Loucy (cell line): ENCODE measurements around the gene ILDR1.

Experiments used
- H2AFZ ChIP-seq: fragments of 200-600 bp; sonication (generic); 2 replicates; pipeline ENCODE4 v1.6.0; 2016; ENCODE audit warnings: antibody characterized with exemption, mild to moderate bottlenecking, low read length, moderate library complexity
- H3F3A ChIP-seq: fragments of 200-600 bp; 2 replicates; pipeline ENCODE4 v1.6.0; 2016; ENCODE audit warnings: antibody characterized with exemption, low read depth, mild to moderate bottlenecking
- H3K27me3 ChIP-seq: fragments of 200-600 bp; sonication (generic); 2 replicates; pipeline ENCODE4 v1.6.1; 2014; ENCODE audit warnings: low read length, mild to moderate bottlenecking; ENCODE audit not compliant: insufficient read depth, poor library complexity, severe bottlenecking
- H3K36me3 ChIP-seq: fragments of 200-600 bp; sonication (generic); 2 replicates; pipeline ENCODE4 v1.6.1; 2016; ENCODE audit warnings: low read length; ENCODE audit not compliant: insufficient read depth
- H3K4me1 ChIP-seq: fragments of 200-600 bp; sonication (generic); 2 replicates; pipeline ENCODE4 v1.5.1; 2014; ENCODE audit warnings: low read length, mild to moderate bottlenecking; ENCODE audit not compliant: insufficient read depth, poor library complexity, severe bottlenecking
- H3K4me2 ChIP-seq: fragments of 200-600 bp; sonication (generic); 2 replicates; pipeline ENCODE4 v1.6.0; 2014; ENCODE audit warnings: antibody characterized with exemption, low read length, low read depth, mild to moderate bottlenecking; ENCODE audit not compliant: poor library complexity, severe bottlenecking
- H3K4me3 ChIP-seq: fragments of 200-600 bp; sonication (generic); 2 replicates; pipeline ENCODE4 v1.5.1; 2014; ENCODE audit warnings: low read length, mild to moderate bottlenecking, mixed read lengths; ENCODE audit not compliant: poor library complexity, severe bottlenecking
- H3K79me2 ChIP-seq: fragments of 200-600 bp; sonication (generic); 2 replicates; pipeline ENCODE4 v1.6.1; 2014; ENCODE audit warnings: low read length; ENCODE audit not compliant: insufficient read depth
- H3K9ac ChIP-seq: fragments of 200-600 bp; sonication (generic); 2 replicates; pipeline ENCODE4 v1.6.0; 2014; ENCODE audit warnings: mild to moderate bottlenecking, low read depth, low read length, moderate library complexity; ENCODE audit not compliant: poor library complexity, severe bottlenecking
- H3K9me2 ChIP-seq: fragments of 200-600 bp; sonication (generic); replicated peaks from 2 replicates; pipeline ENCODE4 v1.6.1; 2016; ENCODE audit warnings: low read depth, low read length, mixed read lengths
- H3K9me3 ChIP-seq: fragments of 200-600 bp; sonication (generic); 2 replicates; pipeline ENCODE4 v1.6.1; 2014; ENCODE audit warnings: mild to moderate bottlenecking, antibody characterized with exemption, low read length, low read depth; ENCODE audit not compliant: insufficient read depth
- H4K20me1 ChIP-seq: fragments of 200-600 bp; sonication (generic); 2 replicates; pipeline ENCODE4 v1.6.0; 2014; ENCODE audit warnings: antibody characterized with exemption, low read length, mild to moderate bottlenecking; ENCODE audit not compliant: insufficient read depth, poor library complexity, severe bottlenecking
- EZH2phosphoT487 ChIP-seq: fragments of 200-600 bp; IDR thresholded peaks from 2 replicates; pipeline ENCODE4 v1.6.1; 2018; ENCODE audit warnings: antibody characterized with exemption, mild to moderate bottlenecking, moderate library complexity, borderline replicate concordance
- TF ChIP-seq, protein P1 (sequence below): fragments of 200-600 bp; sonication (generic); conservative IDR thresholded peaks from 2 replicates; pipeline ENCODE4 v1.5.1; 2014; ENCODE audit warnings: mild to moderate bottlenecking, antibody characterized with exemption, low read length

ILDR1 gene

GRCh38 chr3:122006267-122006666 is 15.8 kb downstream of the ILDR1 start:
- H3K79me2 ChIP-seq, result no peaks in the 10 kb centered on the region
- H3K4me2 ChIP-seq, result no peak overlapping the region
- H3K27me3 ChIP-seq, result no peaks in the 10 kb centered on the region
- no peaks in the 10 kb centered on the region for H3K36me3 ChIP-seq
- no peaks in the 10 kb centered on the region for H3F3A ChIP-seq
- H4K20me1 ChIP-seq, result no peaks in the 10 kb centered on the region
- H3K4me3 ChIP-seq, result no peak overlapping the region
- H3K9ac ChIP-seq, result no peak overlapping the region
- no peak overlapping the region for H2AFZ ChIP-seq
- peaks cover 31% of the 10 kb centered on the region for H3K4me1 ChIP-seq
- no peaks in the 10 kb centered on the region for H3K9me3 ChIP-seq
- TF ChIP-seq, protein P1, sequence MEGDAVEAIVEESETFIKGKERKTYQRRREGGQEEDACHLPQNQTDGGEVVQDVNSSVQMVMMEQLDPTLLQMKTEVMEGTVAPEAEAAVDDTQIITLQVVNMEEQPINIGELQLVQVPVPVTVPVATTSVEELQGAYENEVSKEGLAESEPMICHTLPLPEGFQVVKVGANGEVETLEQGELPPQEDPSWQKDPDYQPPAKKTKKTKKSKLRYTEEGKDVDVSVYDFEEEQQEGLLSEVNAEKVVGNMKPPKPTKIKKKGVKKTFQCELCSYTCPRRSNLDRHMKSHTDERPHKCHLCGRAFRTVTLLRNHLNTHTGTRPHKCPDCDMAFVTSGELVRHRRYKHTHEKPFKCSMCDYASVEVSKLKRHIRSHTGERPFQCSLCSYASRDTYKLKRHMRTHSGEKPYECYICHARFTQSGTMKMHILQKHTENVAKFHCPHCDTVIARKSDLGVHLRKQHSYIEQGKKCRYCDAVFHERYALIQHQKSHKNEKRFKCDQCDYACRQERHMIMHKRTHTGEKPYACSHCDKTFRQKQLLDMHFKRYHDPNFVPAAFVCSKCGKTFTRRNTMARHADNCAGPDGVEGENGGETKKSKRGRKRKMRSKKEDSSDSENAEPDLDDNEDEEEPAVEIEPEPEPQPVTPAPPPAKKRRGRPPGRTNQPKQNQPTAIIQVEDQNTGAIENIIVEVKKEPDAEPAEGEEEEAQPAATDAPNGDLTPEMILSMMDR, result no peak
- no peak for TF ChIP-seq EZH2phosphoT487
- no peaks in the 10 kb centered on the region for H3K9me2 ChIP-seq

DNA sequence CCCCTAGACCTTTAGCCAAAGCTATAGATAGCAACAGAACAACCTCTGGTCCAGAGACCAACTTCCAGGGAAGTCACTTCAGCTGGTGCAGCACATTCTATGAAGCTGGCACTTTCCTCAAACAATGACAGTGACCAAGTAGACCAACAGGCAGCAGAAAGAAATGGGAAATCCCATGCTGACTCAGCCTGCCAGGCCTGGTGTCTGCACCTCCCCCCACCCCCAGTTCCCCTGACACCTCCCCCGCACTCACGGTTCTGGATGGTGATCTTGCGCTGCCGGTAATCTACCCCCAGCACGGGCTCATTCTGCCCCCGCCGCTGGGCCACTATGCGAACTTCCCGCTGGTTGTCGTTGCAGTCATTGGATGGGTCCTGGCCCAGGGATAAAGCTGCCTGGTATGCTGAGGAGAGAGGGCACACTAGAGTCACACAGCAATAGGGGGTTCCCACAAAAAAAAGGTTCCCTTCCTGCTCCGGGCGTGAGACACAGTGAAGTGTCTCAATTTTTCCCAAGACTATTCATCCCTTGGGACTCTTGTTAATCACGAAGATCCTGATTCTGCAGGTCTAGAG is 17.0 kb downstream of the ILDR1 start:
- no peak overlapping the region for H3K4me2 ChIP-seq
- H2AFZ ChIP-seq, result no peak overlapping the region
- no peaks in the 10 kb centered on the region for H3K9me2 ChIP-seq
- H3F3A ChIP-seq, result no peaks in the 10 kb centered on the region
- no peaks in the 10 kb centered on the region for H3K36me3 ChIP-seq
- H3K9ac ChIP-seq, result no peak overlapping the region
- no peaks in the 10 kb centered on the region for H4K20me1 ChIP-seq
- H3K4me3 ChIP-seq, result no peak overlapping the region
- peaks cover 33% of the 10 kb centered on the region for H3K4me1 ChIP-seq
- H3K27me3 ChIP-seq, result no peaks in the 10 kb centered on the region
- no peaks in the 10 kb centered on the region for H3K79me2 ChIP-seq
- H3K9me3 ChIP-seq, result no peaks in the 10 kb centered on the region
- TF ChIP-seq EZH2phosphoT487, result no peak
- TF ChIP-seq, protein P1, result no peak

- peaks cover 37% of the 10 kb centered on the region for H3K4me1 ChIP-seq
- H3K27me3 ChIP-seq, result no peaks in the 10 kb centered on the region
- H3K9ac ChIP-seq, result no peak overlapping the region
- H3K9me2 ChIP-seq, result no peaks in the 10 kb centered on the region
- no peaks in the 10 kb centered on the region for H4K20me1 ChIP-seq
- H3F3A ChIP-seq, result no peaks in the 10 kb centered on the region
- no peak for TF ChIP-seq EZH2phosphoT487
- TF ChIP-seq, protein P1, result no peak
- no peak overlapping the region for H3K4me2 ChIP-seq
- H2AFZ ChIP-seq, result 0 out of 2 replicates have a peak overlapping the region, but pooled peaks have one; percentile 41
- no peaks in the 10 kb centered on the region for H3K79me2 ChIP-seq
- H3K4me3 ChIP-seq, result no peak overlapping the region
- H3K9me3 ChIP-seq, result no peaks in the 10 kb centered on the region
- H3K36me3 ChIP-seq, result no peaks in the 10 kb centered on the region
These were observed 17.9 kb downstream of the ILDR1 start for GRCh38 chr3:122004107-122004506.
